ENCODE results near the gene FAM3B.
A peak's percentile ranks its signal among the peaks of the same experiment; 100 is the strongest.
"Not testable (repeated sequence)": the region's sequence is repeated elsewhere in the genome, so short reads cannot be mapped to it uniquely, and the experiment has no call there.

Gene FAM3B, protein sequence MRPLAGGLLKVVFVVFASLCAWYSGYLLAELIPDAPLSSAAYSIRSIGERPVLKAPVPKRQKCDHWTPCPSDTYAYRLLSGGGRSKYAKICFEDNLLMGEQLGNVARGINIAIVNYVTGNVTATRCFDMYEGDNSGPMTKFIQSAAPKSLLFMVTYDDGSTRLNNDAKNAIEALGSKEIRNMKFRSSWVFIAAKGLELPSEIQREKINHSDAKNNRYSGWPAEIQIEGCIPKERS

DNA sequence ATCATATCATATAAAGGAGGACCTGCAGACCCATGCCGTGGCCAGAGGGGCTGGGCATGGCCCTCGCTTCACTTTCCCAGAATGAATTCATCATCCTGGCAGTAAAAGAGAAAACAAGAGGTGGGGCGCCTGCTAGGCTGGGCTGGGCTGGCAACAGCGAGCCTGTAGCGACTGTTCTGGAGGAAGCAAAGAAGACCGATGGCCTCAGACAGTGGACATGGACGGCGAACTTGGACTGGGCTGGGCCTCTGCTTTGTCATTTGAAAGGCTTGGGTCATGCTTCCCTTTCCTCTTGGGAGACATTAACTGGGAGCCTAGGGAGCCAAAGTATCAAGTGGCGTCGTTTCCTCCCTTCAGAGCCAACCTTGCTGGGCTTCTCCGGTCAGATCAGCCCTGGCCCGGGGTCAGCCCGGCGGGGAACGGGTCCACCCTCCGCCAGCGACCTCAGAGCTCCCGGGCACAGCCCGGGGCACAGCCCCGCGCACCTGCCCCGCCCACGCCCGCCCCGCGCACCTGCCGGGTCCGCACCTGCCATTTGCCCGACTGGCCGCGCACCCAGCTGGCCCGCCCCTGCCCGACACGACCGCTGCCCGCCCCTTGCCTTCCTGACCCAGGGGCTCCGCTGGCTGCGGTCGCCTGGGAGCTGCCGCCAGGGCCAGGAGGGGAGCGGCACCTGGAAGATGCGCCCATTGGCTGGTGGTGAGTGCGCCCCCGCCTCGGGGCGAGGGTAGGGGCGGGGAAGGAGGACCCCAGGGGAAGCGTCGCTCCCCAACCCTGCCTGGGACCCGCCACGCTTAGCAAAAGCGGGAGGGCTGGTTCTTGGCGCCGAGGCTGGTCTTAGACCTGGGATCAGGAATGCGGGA, at the start of gene FAM3B:
Gene FAM3B, plus strand, starts transcription at position 602 of the 863 bp plus-strand sequence. Its CDS starts 79 bp downstream, at position 681.
- no peak for DNase-seq

GRCh38 chr21:41267346-41267745, 49.3 kb upstream of the FAM3B start:
- DNase-seq = no peak

DNA sequence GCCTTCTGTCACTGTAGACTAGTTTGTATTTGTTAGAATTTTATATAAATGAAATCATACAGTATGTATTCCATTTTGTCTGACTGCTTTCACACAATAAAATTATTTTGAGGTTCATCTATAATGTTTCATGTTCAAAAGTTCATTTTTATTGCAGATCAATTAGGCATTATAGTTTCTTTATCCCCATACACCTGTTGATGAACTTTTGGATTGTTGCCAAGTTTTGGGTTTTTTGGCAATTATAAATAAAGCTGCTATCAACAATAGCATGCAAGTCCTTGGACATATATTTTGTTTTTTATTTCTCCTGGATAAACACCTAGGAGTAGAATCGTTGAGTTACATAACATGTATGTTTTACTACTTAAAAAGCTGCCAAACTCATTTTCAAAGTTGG, 47.1 kb upstream of the FAM3B start:
- no peak for DNase-seq

DNA sequence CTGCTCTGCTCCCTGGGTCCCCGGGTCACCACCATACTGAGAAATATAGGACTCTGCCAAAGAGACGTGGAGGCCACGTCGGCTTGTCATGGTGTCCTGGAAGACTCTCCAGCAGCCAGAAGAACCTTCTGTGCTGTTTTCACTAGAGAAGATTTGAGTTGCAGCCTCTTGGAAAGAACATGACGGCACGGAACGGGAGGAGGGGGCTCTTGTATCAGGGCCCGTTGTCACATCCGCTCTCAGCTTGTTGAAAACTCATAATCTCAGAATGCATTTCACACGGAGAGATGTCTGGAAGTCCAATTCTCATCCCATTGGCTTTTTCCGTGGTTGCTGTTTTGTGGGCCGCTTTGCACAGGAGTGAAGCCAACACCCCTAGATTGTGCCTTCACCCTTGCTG, 39.4 kb upstream of the FAM3B start:
- no peak for DNase-seq

DNA sequence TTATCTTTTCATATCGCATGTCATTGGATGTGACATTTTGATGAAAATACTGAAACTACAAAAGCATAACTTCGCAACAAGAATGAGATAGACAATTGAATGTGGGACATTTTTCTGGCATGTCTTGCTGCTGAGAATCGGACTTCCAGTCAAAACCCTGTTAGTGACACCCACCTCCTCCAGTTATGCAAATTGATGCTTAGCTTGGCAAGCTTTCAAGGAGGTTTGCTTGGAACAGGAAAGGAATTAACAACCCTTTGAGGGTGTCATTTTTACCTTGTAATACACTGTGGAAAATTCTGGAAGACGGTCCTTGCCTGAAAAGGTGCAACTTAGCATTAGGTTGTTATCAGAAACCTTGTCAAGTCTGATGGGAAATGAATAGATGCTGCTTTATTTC, 38.8 kb upstream of the FAM3B start:
- DNase-seq = no peak

DNA sequence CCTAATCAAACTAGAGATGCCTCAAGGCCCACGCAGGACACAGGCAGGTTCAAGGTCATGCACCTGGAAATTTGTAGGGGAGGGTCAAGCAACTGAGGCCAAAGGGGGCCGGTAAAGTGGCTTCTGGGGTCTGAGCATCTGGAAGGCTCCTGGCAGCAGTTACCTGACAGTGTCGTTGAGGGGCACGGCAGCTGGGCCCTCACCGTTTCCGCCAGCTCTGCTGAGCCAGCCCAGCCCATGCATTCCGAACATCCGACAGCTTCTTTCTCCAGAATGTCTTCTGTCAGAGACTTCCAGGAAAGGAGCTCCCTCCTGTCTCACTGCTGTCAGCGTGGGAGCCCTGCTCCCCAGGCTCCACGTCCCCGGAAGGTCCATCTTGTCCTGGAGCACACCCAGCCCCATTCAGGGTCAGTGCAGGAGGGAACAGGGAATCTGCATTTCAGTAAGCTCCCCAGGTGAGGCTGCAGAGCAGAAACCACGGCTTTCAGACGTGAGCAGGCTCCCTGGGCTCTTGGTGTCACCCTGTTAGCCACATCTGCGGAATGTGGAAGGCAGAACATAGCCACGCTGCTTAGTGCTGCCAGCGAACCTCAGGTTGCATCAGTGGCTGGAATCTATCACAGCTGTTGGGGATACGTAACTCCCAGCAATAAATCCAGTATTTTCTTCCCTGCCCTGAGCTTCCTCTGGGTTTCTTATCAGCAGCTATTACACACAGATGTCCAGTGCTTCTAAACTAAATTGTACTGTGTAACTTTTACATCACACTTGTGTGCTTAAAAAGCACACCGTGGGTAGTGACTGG, 36.3 kb upstream of the FAM3B start:
- DNase-seq = no peak

- no peak for DNase-seq
Measured at GRCh38 chr21:41282412-41282811, 34.2 kb upstream of the FAM3B start.

GRCh38 chr21:41283211-41283818, 33.3 kb upstream of the FAM3B start:
- peak in 1 of 2 donors; percentile 58 for DNase-seq

DNA sequence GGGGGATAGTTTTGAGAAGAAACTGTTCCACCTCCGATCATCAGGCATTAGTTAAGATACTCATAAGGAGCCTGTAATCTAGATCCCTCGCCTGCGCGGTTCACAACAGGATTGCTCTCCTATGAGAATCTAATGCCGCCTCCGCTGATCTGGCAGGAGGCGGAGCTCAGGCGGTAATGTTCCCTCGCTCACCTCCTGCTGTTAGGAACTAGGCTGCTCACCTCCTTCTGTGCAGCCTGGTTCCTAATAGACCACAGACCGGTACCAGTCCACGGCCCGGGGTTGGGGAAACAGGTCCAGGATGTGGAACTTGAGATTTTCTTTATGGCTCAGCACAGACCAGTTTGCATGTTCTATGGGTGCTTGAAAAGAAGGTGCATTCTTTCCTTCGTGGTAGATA, 27.2 kb upstream of the FAM3B start:
- DNase-seq = no peak

- no peak for DNase-seq
Measured at GRCh38 chr21:41290106-41290799, 26.3 kb upstream of the FAM3B start.

DNA sequence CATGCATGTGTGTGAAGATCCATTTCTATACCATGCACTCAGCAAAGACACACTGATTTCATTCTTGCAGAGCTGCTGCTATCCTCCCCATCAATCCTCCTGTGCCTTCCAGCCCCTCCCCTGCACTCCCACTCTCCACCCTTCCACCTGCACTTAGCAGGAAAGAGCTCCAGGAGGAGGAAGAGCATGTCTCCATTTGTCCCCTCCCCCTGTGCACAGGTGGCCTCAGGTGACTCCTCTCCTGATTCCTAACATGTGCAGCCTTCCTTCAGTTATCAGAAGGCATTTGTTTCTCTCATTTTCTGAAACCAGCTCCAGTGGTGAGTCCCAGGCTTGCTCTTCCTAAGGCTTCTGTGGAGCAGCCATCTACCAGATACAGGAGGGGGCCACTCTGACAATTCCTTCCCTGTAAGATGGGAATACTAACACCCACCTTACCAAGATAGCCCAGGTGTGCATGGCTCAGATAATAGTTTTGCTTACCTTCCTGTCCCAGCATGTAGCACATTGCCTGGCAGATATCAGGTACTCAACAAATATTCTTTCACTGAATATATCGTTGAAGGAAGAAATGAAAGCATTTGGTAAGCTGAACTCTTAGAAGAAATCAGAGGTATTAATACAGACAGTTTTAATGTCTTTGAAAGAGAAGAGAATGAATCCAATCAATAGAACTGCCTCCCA, 21.9 kb upstream of the FAM3B start:
- DNase-seq = no peak

- DNase-seq = no peak
Measured at GRCh38 chr21:41295721-41296254, 20.8 kb upstream of the FAM3B start.

DNA sequence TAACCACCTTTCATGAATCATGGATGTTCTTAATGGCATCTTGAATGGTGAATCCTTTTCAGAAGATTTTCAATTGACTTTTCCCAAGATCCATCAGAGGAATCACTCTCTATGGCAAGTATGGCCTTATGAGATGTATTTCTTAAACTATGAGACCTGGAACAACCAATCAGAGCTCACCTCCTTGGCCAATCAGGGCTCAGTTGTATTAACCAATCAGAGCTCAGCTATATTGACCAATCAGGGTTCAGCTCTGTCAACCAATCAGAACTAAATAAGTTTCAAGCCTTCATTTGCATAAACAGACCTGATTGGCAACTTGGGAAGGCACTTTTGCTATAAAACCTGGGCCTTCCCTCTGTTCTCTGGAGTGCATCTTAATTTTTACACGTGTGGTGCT, 13.6 kb upstream of the FAM3B start:
- no peak for DNase-seq

DNA sequence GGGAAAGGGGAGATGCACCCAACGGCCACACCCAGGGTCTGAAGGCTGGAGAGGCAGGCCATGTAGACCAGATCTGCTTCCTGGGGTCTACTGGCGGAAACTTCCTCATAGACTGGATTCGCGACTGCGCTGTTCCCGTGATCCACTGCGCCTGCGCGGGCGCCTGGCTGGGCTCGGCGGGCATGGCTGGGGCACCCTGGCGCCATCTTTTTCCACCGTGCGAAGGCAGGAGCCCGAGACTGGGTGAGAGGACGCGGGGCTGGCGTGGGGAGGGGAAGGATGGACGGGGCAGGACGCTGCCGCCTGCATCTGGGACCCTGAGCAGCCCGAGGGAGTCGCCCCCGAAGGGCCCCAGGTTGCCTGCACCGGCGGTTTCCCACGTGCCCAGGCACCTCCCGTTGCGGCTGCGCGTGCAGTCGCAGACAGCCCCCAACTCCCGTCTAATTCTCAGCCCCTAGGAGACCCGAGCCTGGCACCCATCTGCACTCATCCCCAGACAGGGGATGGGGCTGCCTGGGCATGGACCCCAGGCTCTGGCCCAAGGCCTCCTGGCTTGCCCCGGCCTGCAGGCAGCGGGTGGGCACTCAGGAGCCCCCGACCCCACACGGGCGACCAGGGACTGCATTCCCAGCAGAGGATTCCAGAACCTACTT, 12.4 kb upstream of the FAM3B start:
- no peak for DNase-seq

DNA sequence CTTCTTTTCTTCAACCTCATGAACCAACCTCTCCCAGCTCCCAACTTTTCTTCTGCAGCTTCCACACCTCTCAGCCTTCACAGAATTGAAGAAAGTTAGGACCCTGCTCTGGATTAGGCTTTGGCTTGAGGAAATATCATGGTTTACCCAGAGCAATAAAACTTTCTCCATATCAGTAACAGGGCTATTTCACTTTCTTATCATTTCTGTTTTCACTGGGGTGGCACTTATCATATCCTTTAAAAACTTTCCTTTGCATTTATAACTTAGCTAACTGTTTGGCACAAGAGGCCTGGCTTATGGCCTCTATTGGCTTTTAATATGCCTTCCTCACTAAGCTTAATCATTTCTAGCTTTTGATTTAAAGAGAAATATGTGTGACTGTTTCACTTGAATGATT, 9.4 kb upstream of the FAM3B start:
- no peak for DNase-seq

DNA sequence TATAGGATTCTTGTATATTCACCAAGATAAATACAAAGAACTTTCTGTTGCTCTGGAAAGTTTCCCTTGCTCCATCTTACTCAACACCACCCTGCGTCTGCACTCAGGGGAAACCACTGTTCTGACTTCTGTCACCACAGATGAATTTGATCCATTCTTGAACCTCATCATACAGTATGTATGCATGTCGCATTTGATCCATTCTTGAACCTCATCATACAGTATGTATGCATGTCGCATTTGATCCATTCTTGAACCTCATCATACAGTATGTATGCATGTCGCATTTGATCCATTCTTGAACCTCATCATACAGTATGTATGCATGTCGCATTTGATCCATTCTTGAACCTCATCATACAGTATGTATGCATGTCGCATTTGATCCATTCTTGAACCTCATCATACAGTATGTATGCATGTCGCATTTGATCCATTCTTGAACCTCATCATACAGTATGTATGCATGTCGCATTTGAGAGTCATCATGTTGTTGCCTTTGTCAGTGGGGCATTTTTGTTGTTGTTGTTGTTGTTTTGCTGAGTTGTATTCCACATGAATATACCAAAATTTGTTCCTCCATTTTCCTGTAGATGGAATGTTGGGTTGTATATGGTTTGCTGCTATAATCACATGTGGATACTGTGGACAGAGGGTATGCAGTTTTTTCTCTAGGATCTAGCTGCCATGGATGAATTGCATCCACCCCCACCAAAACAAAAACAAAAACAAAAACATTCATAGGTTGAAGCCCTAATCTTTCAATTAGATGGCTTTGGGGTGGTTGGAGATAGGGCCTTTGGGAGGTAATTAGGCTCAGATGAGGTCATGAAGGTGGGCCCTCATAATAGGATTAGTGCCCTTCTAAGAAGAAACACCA, 3.1 kb upstream of the FAM3B start:
- DNase-seq = not testable (repeated sequence)

- DNase-seq = no peak
Measured at GRCh38 chr21:41315726-41316125, 875 bp upstream of the FAM3B start.

DNA sequence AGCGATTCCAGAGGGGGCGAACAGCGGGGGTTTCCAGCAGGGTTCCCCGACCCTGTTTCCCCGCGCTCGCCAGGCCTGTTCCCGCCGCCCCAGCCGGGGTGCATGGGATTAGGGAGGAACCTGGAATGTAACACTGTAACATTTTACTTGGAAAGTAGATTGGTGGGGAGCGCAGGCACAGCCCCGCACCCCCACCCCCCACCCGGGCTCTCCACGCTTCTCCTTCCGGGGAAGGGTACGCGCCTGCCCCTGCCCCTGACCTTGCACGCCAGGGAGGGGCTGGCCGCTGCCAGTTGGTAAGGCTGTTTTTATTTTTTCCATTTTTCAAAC, 427 bp downstream of the FAM3B start:
- DNase-seq = no peak

DNA sequence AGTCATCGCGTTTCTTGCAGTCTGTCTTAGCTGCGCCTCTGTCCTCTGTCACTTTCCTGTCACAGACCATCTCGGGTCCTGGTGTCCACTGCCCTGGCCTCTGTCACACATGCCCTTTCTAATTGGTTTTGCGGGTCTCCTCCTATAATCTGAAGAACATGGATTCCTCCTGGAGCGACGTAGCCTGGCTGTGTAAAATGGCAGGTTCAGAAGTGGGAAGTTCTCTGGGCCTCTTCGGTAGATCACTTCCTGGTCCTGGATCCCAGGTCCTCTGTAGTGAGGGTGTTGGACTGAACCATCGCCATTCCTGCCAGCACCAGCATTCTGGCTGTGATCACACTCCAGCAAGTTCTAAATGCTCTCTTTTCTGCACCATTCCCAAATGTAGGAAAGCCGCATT, 857 bp downstream of the FAM3B start:
- DNase-seq = no peak

DNA sequence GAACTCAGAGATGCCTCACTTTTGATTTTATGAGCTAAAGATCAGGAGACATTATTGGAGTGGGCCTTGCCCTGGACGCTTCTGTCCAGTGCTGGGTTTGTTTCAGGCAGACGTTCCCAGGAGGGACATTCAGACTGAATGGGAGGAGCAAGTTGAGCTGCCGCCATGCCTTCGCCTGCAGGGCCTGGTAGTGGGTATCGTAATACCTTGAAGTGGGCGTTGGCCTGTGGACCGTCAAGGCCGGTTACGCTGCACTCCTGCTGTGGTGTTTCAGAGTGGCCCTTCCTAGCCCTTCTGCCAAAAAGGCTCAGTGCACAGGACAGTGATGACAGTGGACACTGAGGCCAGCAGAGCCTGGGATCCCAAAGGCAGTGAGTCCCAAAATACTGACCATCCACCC, 1.6 kb downstream of the FAM3B start:
- DNase-seq = no peak

Measured in bone marrow (tissue), 2 donors.